ENCODE results near the gene ZP3. TPM values are rescaled to one million over a fixed set of nuclear protein-coding genes. Genes with fewer than 3 reads are reported as not detected.
A peak's percentile ranks its signal among the peaks of the same experiment; 100 is the strongest.
"Not testable (repeated sequence)": the region's sequence is repeated elsewhere in the genome, so short reads cannot be mapped to it uniquely, and the experiment has no call there.

The ZP3 gene
- total RNA-seq, 2 experiments from 2014 or later, result 0.48 to 2.0 TPM

- Histone ChIP-seq H2AFZ (ENCODE audit: low read length) (no peak overlapping the region), H3K4me1 (ENCODE audit: insufficient read depth, low read length, poor library complexity, severe bottlenecking) (peaks cover 23% of the 10 kb centered on the region), H4K20me1 (ENCODE audit: insufficient read depth, low read length) (no peaks in the 10 kb centered on the region), H3K4me2 (ENCODE audit: low read length) (no peak overlapping the region), H3K9me2 (ENCODE audit: insufficient read depth, low read length) (no peaks in the 10 kb centered on the region), H3K79me2 (ENCODE audit: insufficient read depth, low read depth, low read length) (no peaks in the 10 kb centered on the region), H3K4me3 (ENCODE audit: low read depth, low read length, poor library complexity, severe bottlenecking) (no peak overlapping the region), H3K9me3 (ENCODE audit: low read length) (no peaks in the 10 kb centered on the region), H3K27ac (ENCODE audit: low read depth, low read length, poor library complexity, severe bottlenecking) (no peak overlapping the region), H3K36me3 (ENCODE audit: insufficient read depth, low read length) (no peaks in the 10 kb centered on the region)
- ChIA-PET POLR2A (interaction anchor here (0.7 kb wide), 1 partner anchor 11 kb away, joined by 4 read pairs; no protein-coding TSS in a partner anchor), CTCF (ENCODE audit: unreplicated experiment) (no interaction called here)
- no TSS peak for BruUV-seq (replicated peaks)
- TF ChIP-seq, protein P1, sequence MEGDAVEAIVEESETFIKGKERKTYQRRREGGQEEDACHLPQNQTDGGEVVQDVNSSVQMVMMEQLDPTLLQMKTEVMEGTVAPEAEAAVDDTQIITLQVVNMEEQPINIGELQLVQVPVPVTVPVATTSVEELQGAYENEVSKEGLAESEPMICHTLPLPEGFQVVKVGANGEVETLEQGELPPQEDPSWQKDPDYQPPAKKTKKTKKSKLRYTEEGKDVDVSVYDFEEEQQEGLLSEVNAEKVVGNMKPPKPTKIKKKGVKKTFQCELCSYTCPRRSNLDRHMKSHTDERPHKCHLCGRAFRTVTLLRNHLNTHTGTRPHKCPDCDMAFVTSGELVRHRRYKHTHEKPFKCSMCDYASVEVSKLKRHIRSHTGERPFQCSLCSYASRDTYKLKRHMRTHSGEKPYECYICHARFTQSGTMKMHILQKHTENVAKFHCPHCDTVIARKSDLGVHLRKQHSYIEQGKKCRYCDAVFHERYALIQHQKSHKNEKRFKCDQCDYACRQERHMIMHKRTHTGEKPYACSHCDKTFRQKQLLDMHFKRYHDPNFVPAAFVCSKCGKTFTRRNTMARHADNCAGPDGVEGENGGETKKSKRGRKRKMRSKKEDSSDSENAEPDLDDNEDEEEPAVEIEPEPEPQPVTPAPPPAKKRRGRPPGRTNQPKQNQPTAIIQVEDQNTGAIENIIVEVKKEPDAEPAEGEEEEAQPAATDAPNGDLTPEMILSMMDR (conservative IDR thresholded peaks at IDR 0.05; ENCODE audit: low read length), result no peak
- TF ChIP-seq EZH2phosphoT487 (IDR thresholded peaks at IDR 0.05; ENCODE audit: borderline replicate concordance, low read depth, low read length), result no peak
- intact Hi-C loops (cut with micrococcal nuclease; ENCODE audit: unreplicated experiment), result no loop called here
- DNase-seq (ENCODE audit: low spot score), result no peak
Measured at GRCh38 chr7:76394957-76395356, 29.8 kb upstream of the ZP3 start.

DNA sequence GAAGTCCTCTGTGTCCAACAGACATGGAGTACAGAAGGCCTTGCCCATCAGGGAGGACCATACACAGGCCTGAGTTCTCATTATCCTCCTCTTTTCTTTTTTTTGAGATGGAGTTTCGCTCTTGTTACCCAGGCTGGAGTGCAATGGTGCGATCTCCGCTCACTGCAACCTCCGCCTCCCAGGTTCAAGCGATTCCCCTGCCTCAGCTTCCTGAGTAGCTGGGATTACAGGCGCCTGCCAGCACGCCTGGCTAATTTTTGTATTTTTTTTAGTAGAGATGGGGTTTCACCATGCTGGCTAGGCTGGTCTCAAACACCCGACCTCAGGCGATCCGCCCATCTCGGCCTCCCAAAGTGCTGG, 29.2 kb upstream of the ZP3 start:
- H3K9me2 ChIP-seq (ENCODE audit: insufficient read depth, low read length); H3K27ac ChIP-seq (ENCODE audit: low read depth, low read length, poor library complexity, severe bottlenecking); H3K36me3 ChIP-seq (ENCODE audit: insufficient read depth, low read length); H3K4me2 ChIP-seq (ENCODE audit: low read length); intact Hi-C loops (cut with micrococcal nuclease; ENCODE audit: unreplicated experiment); POLR2A ChIA-PET; CTCF ChIA-PET (ENCODE audit: unreplicated experiment); H2AFZ ChIP-seq (ENCODE audit: low read length); H3K79me2 ChIP-seq (ENCODE audit: insufficient read depth, low read depth, low read length); H4K20me1 ChIP-seq (ENCODE audit: insufficient read depth, low read length); H3K9me3 ChIP-seq (ENCODE audit: low read length); BruUV-seq (replicated peaks); DNase-seq (ENCODE audit: low spot score); H3K4me3 ChIP-seq (ENCODE audit: low read depth, low read length, poor library complexity, severe bottlenecking): not testable (repeated sequence)
- peaks cover 23% of the 10 kb centered on the region for H3K4me1 ChIP-seq (ENCODE audit: insufficient read depth, low read length, poor library complexity, severe bottlenecking)

GRCh38 chr7:76395965-76396726, 28.6 kb upstream of the ZP3 start:
- ChIA-PET CTCF (ENCODE audit: unreplicated experiment) (no interaction called here), POLR2A (no interaction called here)
- BruUV-seq (replicated peaks), result no TSS peak
- Histone ChIP-seq H2AFZ (ENCODE audit: low read length) (peak overlapping the region; percentile 75; the same call in 1 of the 2 replicates), H3K4me3 (ENCODE audit: low read depth, low read length, poor library complexity, severe bottlenecking) (no peak overlapping the region), H3K27ac (ENCODE audit: low read depth, low read length, poor library complexity, severe bottlenecking) (no peak overlapping the region), H3K4me2 (ENCODE audit: low read length) (no peak overlapping the region), H3K4me1 (ENCODE audit: insufficient read depth, low read length, poor library complexity, severe bottlenecking) (peaks cover 23% of the 10 kb centered on the region), H3K9me3 (ENCODE audit: low read length) (no peaks in the 10 kb centered on the region), H3K79me2 (ENCODE audit: insufficient read depth, low read depth, low read length) (no peaks in the 10 kb centered on the region), H3K9me2 (ENCODE audit: insufficient read depth, low read length) (no peaks in the 10 kb centered on the region), H4K20me1 (ENCODE audit: insufficient read depth, low read length) (no peaks in the 10 kb centered on the region), H3K36me3 (ENCODE audit: insufficient read depth, low read length) (no peaks in the 10 kb centered on the region)
- intact Hi-C loops (cut with micrococcal nuclease; ENCODE audit: unreplicated experiment), result no loop called here
- no peak for DNase-seq (ENCODE audit: low spot score)
- TF ChIP-seq, protein P1 (conservative IDR thresholded peaks at IDR 0.05; ENCODE audit: low read length), result no peak
- TF ChIP-seq EZH2phosphoT487 (IDR thresholded peaks at IDR 0.05; ENCODE audit: borderline replicate concordance, low read depth, low read length), result no peak

All from OCI-LY7 (cell line).